GM23338 (cell line): ENCODE results near the gene TGFBI. TPM values are rescaled to one million over a fixed set of nuclear protein-coding genes. Genes with fewer than 3 reads are reported as not detected.

ENCODE experiments used
- polyA plus RNA-seq: library from polyadenylated mRNA; unstranded; fragments of >200 nt; fragmentation: Nextera tagmentation; extraction: Ambion mirVana; gene quantifications from 2 replicates; pipeline ENCODE4 v1.2.1, GENCODE V29; 2016
- small RNA-seq: library from RNA; depleted of rRNA; stranded (forward); fragments of <200 nt; gene quantifications from one replicate; pipeline ENCODE3, GENCODE V24; 2014; ENCODE audit warnings: low replicate concordance
- total RNA-seq: library from RNA; depleted of rRNA; stranded (reverse); fragments of >200 nt; shearing (Covaris generic); gene quantifications from 2 replicates; pipeline ENCODE4 v1.2.3, GENCODE V29; 2014; rRNA removed

TGFBI gene
- total and polyA plus RNA-seq, 2 experiments from 2014 or later: 8.9 to 9.4 TPM

Small RNA genes lying within 50 kb of the gene (small RNA-seq; reads per million reads assigned to genes)
- gene VTRNA2-1: 0.42 reads per million, percentile 28 among the genes with 10 or more reads in this experiment

Other genes starting within 250 kb of the TGFBI start
- gene SLC25A48, start 194.3 kb upstream of the TGFBI start, total RNA-seq: 1.4 and 1.5 TPM in 2 replicates
- gene SLC25A48, start 194.3 kb upstream of the TGFBI start, polyA plus RNA-seq: 1.1 TPM in 2 replicates
- gene IL9, start 133.1 kb upstream of the TGFBI start, total RNA-seq: not detected in 2 replicates
- not detected in 2 replicates for gene IL9, start 133.1 kb upstream of the TGFBI start, polyA plus RNA-seq
- gene LECT2, start 74.0 kb upstream of the TGFBI start, total RNA-seq: not detected in 2 replicates
- 0.43 and 0.45 TPM in 2 replicates for gene LECT2, start 74.0 kb upstream of the TGFBI start, polyA plus RNA-seq
- 52.5 and 56.6 TPM in 2 replicates for gene SMAD5, start 103.9 kb downstream of the TGFBI start, total RNA-seq
- 31.2 and 37.5 TPM in 2 replicates for gene SMAD5, start 103.9 kb downstream of the TGFBI start, polyA plus RNA-seq
- 0.19 and 0.56 TPM in 2 replicates for gene SMIM32, start 164.2 kb downstream of the TGFBI start, total RNA-seq
- 0.17 and 0.27 TPM in 2 replicates for gene SMIM32, start 164.2 kb downstream of the TGFBI start, polyA plus RNA-seq